Esophagus muscularis mucosa (tissue), 4 donors: ENCODE measurements around the gene DNAI7. TPM values are rescaled to one million over a fixed set of nuclear protein-coding genes. Genes with fewer than 3 reads are reported as not detected.
A peak's percentile ranks its signal among the peaks of the same experiment; 100 is the strongest.

Source experiments
- DNase-seq: peaks from one replicate; pipeline ENCODE4 v3.0.0-alpha.2; 2017; ENCODE audit errors: extremely low spot score
- H3K27ac ChIP-seq, 4 donors: fragments of 200-600 bp; sonication (generic); replicated peaks in 1 of 4; 1 replicate in 3 of 4; 2 replicates in 1 of 4; pipeline ENCODE4 v1.5.1; 2016 to 2019; ENCODE audit warnings: mild to moderate bottlenecking in 1 of 4
- H3K27me3 ChIP-seq, 4 donors: fragments of 200-600 bp; sonication (generic); one replicate each; pipeline versions ENCODE4 v1.5.1 to v1.6.0; 2016 to 2019
- H3K36me3 ChIP-seq, 4 donors: fragments of 200-600 bp; sonication (generic); one replicate each; pipeline ENCODE4 v1.5.1; 2016 to 2019
- H3K4me1 ChIP-seq, 4 donors: fragments of 200-600 bp; sonication (generic); one replicate each; pipeline ENCODE4 v1.5.1; 2016 to 2019
- H3K4me3 ChIP-seq, 4 donors: fragments of 200-600 bp; sonication (generic); 1 replicate in 2 of 4; 2 replicates in 2 of 4; pipeline ENCODE4 v1.5.1; 2016 to 2019; ENCODE audit warnings: mild to moderate bottlenecking in 4 of 4, moderate library complexity in 1 of 4
- H3K9me3 ChIP-seq, 4 donors: fragments of 200-600 bp; sonication (generic); 1 replicate in 3 of 4; 2 replicates in 1 of 4; pipeline ENCODE4 v1.5.1; 2016 to 2019
- EP300 ChIP-seq: sonication (generic); formaldehyde crosslinking; IDR thresholded peaks from one replicate; pipeline ENCODE4 v1.6.1; 2017; ENCODE audit warnings: antibody characterized with exemption
- POLR2A ChIP-seq: fragments of 450-650 bp; IDR thresholded peaks from one replicate; pipeline ENCODE4 v1.6.1; 2017; ENCODE audit warnings: antibody characterized with exemption, moderate library complexity, mild to moderate bottlenecking, low read depth
- POLR2AphosphoS5 ChIP-seq, 2 donors: sonication (generic); formaldehyde crosslinking; IDR thresholded peaks; one replicate each; pipeline ENCODE4 v1.6.1; 2017; ENCODE audit warnings: antibody characterized with exemption in 2 of 2
- WGBS: methylation state at CpG from one replicate; pipeline ENCODE4 v1.1.5; 2018; 5-methylcytosine and 5-hydroxymethylcytosine counted together
- intact Hi-C: fragments of 100-400 bp; cut with DNase I; formaldehyde crosslinking; loops from one replicate; pipeline ENCODE4 v1.15.1; 2023
- total RNA-seq, 4 donors: library from RNA; depleted of rRNA; stranded (reverse); fragments of >200 nt; gene quantifications; one replicate each; pipeline versions ENCODE4 v1.1.0 to v1.2.1, GENCODE V29; 2016
- TF ChIP-seq, protein P1 (sequence below), 3 experiments: fragments of 200-600 bp in 2 of 3; fragments of 450-650 bp in 1 of 3; sonication (generic) in 2 of 3; IDR thresholded peaks; one replicate each; pipeline ENCODE4 v1.5.1; 2017 to 2019; ENCODE audit warnings: antibody characterized with exemption in 3 of 3, mild to moderate bottlenecking in 2 of 3, moderate library complexity in 1 of 3

DNAI7 gene
- total RNA-seq, 4 donors from 2014 or later = 0.26 to 1.3 (median 0.40) TPM; not detected in 1

DNA sequence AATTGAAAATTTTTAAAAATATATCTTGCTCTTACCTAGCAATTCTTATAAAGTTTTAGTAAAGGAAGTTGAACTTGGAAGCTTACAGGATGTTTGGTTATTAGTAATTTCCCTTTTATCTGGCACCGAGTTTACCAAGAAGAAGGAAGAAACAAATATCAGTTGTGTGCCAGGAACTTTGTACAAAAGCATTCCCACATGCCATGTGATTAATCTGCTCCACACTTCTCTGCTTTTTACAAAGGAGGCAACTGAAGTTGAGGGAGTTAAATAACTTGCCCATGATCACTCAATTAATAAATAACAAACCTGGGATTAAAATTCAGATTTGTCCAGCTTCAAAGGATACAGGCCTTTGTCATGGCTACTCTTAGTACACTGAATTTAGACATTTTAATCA lies 123.6 kb downstream of the DNAI7 start:
- intact Hi-C loops = no loop called here
- Histone ChIP-seq H3K27me3 (no peaks in the 10 kb centered on the region), H3K4me3 (no peak overlapping the region), H3K27ac (peak overlapping the region in 1 of 4 donors; percentile 6), H3K9me3 (no peaks in the 10 kb centered on the region), H3K4me1 (no peaks in the 10 kb centered on the region), H3K36me3 (no peaks in the 10 kb centered on the region)
- no peak for DNase-seq
- TF ChIP-seq POLR2AphosphoS5 (IDR thresholded peaks at IDR 0.05) = no peak
- no peak for TF ChIP-seq EP300
- TF ChIP-seq, protein P1, sequence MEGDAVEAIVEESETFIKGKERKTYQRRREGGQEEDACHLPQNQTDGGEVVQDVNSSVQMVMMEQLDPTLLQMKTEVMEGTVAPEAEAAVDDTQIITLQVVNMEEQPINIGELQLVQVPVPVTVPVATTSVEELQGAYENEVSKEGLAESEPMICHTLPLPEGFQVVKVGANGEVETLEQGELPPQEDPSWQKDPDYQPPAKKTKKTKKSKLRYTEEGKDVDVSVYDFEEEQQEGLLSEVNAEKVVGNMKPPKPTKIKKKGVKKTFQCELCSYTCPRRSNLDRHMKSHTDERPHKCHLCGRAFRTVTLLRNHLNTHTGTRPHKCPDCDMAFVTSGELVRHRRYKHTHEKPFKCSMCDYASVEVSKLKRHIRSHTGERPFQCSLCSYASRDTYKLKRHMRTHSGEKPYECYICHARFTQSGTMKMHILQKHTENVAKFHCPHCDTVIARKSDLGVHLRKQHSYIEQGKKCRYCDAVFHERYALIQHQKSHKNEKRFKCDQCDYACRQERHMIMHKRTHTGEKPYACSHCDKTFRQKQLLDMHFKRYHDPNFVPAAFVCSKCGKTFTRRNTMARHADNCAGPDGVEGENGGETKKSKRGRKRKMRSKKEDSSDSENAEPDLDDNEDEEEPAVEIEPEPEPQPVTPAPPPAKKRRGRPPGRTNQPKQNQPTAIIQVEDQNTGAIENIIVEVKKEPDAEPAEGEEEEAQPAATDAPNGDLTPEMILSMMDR (IDR thresholded peaks at IDR 0.05) = no peak
- TF ChIP-seq POLR2A = no peak
- 62% methylated on average over 1 of the region's 1 CpG for WGBS

DNA sequence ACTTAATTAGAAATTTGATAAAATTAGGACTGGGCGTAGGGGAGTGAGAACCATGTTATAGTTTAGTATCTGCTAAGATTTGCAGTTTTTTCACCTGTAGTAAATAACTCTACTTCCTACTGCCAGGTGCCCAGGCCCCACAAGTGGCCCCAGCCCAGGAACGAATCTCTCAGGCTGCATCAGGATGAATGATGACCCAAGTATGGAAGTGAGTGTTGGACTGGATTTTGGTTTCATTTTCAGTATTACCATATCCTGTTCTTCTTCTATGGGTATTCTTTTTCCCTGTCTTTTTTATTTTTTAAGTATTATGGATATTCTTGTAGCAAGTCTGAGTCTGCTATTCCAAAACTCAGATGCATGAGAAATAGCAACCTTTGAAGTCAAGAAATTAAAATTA lies 125.7 kb downstream of the DNAI7 start:
- WGBS = 67% methylated on average over 2 of the region's 2 CpGs
- Histone ChIP-seq H3K27ac (no peak overlapping the region), H3K4me3 (no peak overlapping the region), H3K4me1 (no peaks in the 10 kb centered on the region), H3K36me3 (no peaks in the 10 kb centered on the region), H3K27me3 (no peaks in the 10 kb centered on the region), H3K9me3 (no peaks in the 10 kb centered on the region)
- intact Hi-C loops = no loop called here
- DNase-seq = no peak
- TF ChIP-seq POLR2AphosphoS5 (IDR thresholded peaks at IDR 0.05) = no peak
- TF ChIP-seq, protein P1 (IDR thresholded peaks at IDR 0.05) = no peak
- no peak for TF ChIP-seq POLR2A
- TF ChIP-seq EP300 = no peak

DNA sequence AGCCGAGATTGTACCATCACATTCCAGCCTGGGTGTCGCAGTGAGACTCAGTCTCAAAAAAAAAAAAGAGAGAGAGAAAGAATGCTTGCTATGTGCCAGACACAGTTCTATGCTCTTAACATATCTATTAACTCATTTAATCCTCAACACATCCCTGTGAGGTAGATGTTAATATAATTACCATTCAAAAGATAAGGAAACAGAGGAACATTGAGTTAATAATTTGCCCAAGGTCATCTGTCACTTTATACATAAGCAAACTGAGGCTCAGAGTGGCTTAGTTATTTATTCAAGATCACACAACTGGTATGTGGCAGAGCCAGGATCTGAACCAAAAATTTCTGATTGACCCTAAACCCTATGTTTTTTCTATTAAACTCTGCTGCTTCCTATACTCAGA lies 129.9 kb downstream of the DNAI7 start:
- 76% methylated on average over 2 of the region's 2 CpGs for WGBS
- intact Hi-C loops = no loop called here
- TF ChIP-seq, protein P1 (IDR thresholded peaks at IDR 0.05) = no peak
- TF ChIP-seq EP300 (no peak), POLR2AphosphoS5 (IDR thresholded peaks at IDR 0.05) (no peak), POLR2A (no peak)
- H3K27me3 ChIP-seq = no peaks in the 10 kb centered on the region
- no peaks in the 10 kb centered on the region for H3K36me3 ChIP-seq
- H3K4me1 ChIP-seq = no peaks in the 10 kb centered on the region
- no peaks in the 10 kb centered on the region for H3K9me3 ChIP-seq
- no peak overlapping the region for H3K27ac ChIP-seq
- DNase-seq = no peak
- H3K4me3 ChIP-seq = no peak overlapping the region

DNA sequence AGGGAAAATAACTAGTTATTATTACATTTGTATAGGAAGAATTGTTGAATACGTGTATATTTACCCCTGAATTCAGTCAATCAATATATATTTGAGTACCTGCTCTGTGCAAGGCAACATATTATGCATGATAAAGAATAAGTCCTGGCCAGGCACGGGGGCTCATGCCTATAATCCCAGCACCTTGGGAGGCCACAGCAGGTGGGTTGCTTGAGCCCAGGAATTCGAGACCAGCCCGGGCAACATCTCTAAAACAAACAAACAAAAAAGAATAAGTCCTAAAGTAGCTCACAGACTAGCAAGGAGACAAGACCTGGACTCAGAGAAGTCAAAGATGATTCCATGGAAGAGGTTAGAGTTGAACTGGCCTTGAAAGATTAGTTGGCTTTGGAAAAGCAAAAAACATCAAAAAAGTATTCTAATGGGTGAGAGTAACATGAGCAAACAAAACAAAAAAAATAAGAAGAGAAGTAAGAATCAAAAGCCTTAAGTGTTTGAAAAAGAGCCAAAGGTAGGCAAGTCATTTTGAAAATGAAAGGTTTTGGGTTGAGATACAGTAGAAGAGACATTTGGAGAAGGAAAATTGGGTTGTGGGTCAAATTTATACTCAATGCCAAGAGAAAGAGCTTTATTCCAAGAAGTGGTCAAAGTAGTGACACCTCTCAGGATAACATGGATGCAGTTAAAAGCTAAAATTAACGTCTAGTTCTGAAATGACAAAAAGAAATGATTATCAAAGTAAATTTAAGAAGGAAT lies 130.9 kb downstream of the DNAI7 start:
- TF ChIP-seq, protein P1 (IDR thresholded peaks at IDR 0.05) = no peak
- TF ChIP-seq POLR2AphosphoS5 (IDR thresholded peaks at IDR 0.05) (no peak), EP300 (no peak), POLR2A (no peak)
- no peak for DNase-seq
- Histone ChIP-seq H3K9me3 (no peaks in the 10 kb centered on the region), H3K27me3 (no peaks in the 10 kb centered on the region), H3K4me1 (no peaks in the 10 kb centered on the region), H3K4me3 (no peak overlapping the region), H3K36me3 (no peaks in the 10 kb centered on the region), H3K27ac (no peak overlapping the region)
- 60% methylated on average over 5 of the region's 5 CpGs for WGBS
- intact Hi-C loops = no loop called here

DNA sequence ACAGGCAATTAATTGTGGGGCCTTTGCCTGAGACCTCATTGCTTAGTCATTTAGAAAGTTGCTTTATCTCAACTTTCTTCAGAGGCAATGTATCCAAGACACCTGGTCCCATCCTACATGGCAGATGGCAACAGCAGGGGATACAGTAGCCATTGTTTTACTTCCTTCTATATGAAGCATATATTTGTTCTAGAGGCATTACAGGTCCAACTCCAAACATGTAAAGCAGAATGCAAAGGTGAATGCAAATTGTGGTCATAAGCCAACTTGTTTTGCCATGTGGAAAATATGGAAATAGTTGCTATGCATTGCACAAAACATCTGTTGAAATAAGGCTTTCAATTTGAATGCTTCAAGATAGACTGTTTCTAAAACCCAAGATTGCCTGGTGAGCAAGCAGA lies 136.3 kb downstream of the DNAI7 start:
- Histone ChIP-seq H3K27me3 (no peaks in the 10 kb centered on the region), H3K36me3 (no peaks in the 10 kb centered on the region), H3K27ac (no peak overlapping the region)

More for the DNA sequence above, 136.3 kb downstream of the DNAI7 start:
- Histone ChIP-seq H3K9me3 (no peaks in the 10 kb centered on the region), H3K4me1 (no peaks in the 10 kb centered on the region), H3K4me3 (no peak overlapping the region)
- intact Hi-C loops = no loop called here
- DNase-seq = no peak
- TF ChIP-seq EP300 = no peak
- TF ChIP-seq POLR2AphosphoS5 (IDR thresholded peaks at IDR 0.05) = no peak
- TF ChIP-seq POLR2A = no peak
- TF ChIP-seq, protein P1 (IDR thresholded peaks at IDR 0.05) = no peak
